ENCODE results near the gene ZWINT. TPM values are rescaled to one million over a fixed set of nuclear protein-coding genes. Genes with fewer than 3 reads are reported as not detected.
A peak's percentile ranks its signal among the peaks of the same experiment; 100 is the strongest.

Gene ZWINT
- total and polyA plus RNA-seq, 5 donors = 0.64 to 2.6 (median 1.5) TPM

DNA sequence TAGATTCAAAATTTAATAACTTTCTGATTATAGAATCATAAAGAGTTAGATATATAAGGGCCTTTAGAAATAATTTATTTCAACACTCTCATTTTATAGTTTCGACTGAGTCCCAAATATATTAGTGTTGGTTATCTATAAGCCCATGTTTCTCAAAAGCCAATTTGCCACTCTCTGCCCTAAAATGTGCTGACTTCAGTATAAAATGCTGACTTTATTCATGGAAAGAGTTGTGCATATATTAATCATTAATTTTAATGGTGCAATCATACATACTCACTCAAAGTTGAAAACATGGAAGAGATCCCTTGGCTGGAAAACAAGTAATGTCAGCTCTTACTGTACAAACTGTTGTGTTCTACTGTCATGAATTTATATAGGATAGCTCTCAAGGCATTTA is 19.4 kb downstream of the ZWINT start:
- H3K4me3 ChIP-seq (ENCODE audit: low read length) = no peak overlapping the region
- ATAC-seq (no peak), DNase-seq (no peak)
- H3K9me3 ChIP-seq (ENCODE audit: control insufficient read depth, low read length) = no peaks in the 10 kb centered on the region
- no peak overlapping the region for H3K27ac ChIP-seq (ENCODE audit: low read length)
- intact Hi-C loops (cut with DNase I) = no loop called here
- H3K27me3 ChIP-seq (ENCODE audit: control insufficient read depth, insufficient read depth) = no peaks in the 10 kb centered on the region
- H3K4me1 ChIP-seq (ENCODE audit: control insufficient read depth, insufficient read depth, low read length) = no peaks in the 10 kb centered on the region
- 85% methylated on average over 1 of the region's 1 CpG for WGBS

GRCh38 chr10:56329961-56330360 is 31.1 kb downstream of the ZWINT start:
- DNase-seq (no peak), ATAC-seq (no peak)
- Histone ChIP-seq H3K27ac (ENCODE audit: low read length) (no peak overlapping the region), H3K9me3 (ENCODE audit: control insufficient read depth, low read length) (no peaks in the 10 kb centered on the region), H3K4me1 (ENCODE audit: control insufficient read depth, insufficient read depth, low read length) (no peaks in the 10 kb centered on the region), H3K27me3 (ENCODE audit: control insufficient read depth, insufficient read depth) (no peaks in the 10 kb centered on the region), H3K4me3 (ENCODE audit: low read length) (no peak overlapping the region)
- WGBS = 98% methylated on average over 2 of the region's 2 CpGs
- intact Hi-C loops (cut with DNase I) = no loop called here

GRCh38 chr10:56327118-56327517 is 33.9 kb downstream of the ZWINT start:
- Histone ChIP-seq H3K27ac (ENCODE audit: low read length) (no peak overlapping the region), H3K27me3 (ENCODE audit: control insufficient read depth, insufficient read depth) (no peaks in the 10 kb centered on the region), H3K4me1 (ENCODE audit: control insufficient read depth, insufficient read depth, low read length) (no peaks in the 10 kb centered on the region), H3K9me3 (ENCODE audit: control insufficient read depth, low read length) (no peaks in the 10 kb centered on the region), H3K4me3 (ENCODE audit: low read length) (no peak overlapping the region)
- intact Hi-C loops (cut with DNase I) = no loop called here
- WGBS = 65% methylated on average over 3 of the region's 3 CpGs
- ATAC-seq (no peak), DNase-seq (no peak)

GRCh38 chr10:56319386-56319785 is 41.7 kb downstream of the ZWINT start:
- no peak for DNase-seq
- no peaks in the 10 kb centered on the region for H3K9me3 ChIP-seq (ENCODE audit: control insufficient read depth, low read length)
- no peaks in the 10 kb centered on the region for H3K4me1 ChIP-seq (ENCODE audit: control insufficient read depth, insufficient read depth, low read length)
- no peak for ATAC-seq
- no peaks in the 10 kb centered on the region for H3K27me3 ChIP-seq (ENCODE audit: control insufficient read depth, insufficient read depth)
- H3K4me3 ChIP-seq (ENCODE audit: low read length) = no peak overlapping the region
- H3K27ac ChIP-seq (ENCODE audit: low read length) = no peak overlapping the region
- intact Hi-C loops (cut with DNase I) = no loop called here

- intact Hi-C loops (cut with DNase I) = no loop called here
- 68% methylated on average over 2 of the region's 2 CpGs for WGBS
- H3K4me3 ChIP-seq (ENCODE audit: low read length) = no peak overlapping the region
- no peaks in the 10 kb centered on the region for H3K4me1 ChIP-seq (ENCODE audit: control insufficient read depth, insufficient read depth, low read length)
- H3K9me3 ChIP-seq (ENCODE audit: control insufficient read depth, low read length) = no peaks in the 10 kb centered on the region
- H3K27me3 ChIP-seq (ENCODE audit: control insufficient read depth, insufficient read depth) = no peaks in the 10 kb centered on the region
- ATAC-seq (no peak), DNase-seq (no peak)
- H3K27ac ChIP-seq (ENCODE audit: low read length) = no peak overlapping the region
Observed at GRCh38 chr10:56318816-56319215, 42.2 kb downstream of the ZWINT start.

- Histone ChIP-seq H3K27me3 (ENCODE audit: control insufficient read depth, insufficient read depth) (no peaks in the 10 kb centered on the region), H3K27ac (ENCODE audit: low read length) (no peak overlapping the region), H3K9me3 (ENCODE audit: control insufficient read depth, low read length) (no peaks in the 10 kb centered on the region), H3K4me1 (ENCODE audit: control insufficient read depth, insufficient read depth, low read length) (no peaks in the 10 kb centered on the region), H3K4me3 (ENCODE audit: low read length) (no peak overlapping the region)
- WGBS = 83% methylated on average over 3 of the region's 3 CpGs
- intact Hi-C loops (cut with DNase I) = no loop called here
- no peak for ATAC-seq
- DNase-seq = peak in 1 of 3 donors; percentile 27
Observed at GRCh38 chr10:56317603-56318002, 43.5 kb downstream of the ZWINT start.

GRCh38 chr10:56316603-56317002 is 44.5 kb downstream of the ZWINT start:
- Histone ChIP-seq H3K27ac (ENCODE audit: low read length) (no peak overlapping the region), H3K27me3 (ENCODE audit: control insufficient read depth, insufficient read depth) (no peaks in the 10 kb centered on the region), H3K4me3 (ENCODE audit: low read length) (no peak overlapping the region), H3K9me3 (ENCODE audit: control insufficient read depth, low read length) (no peaks in the 10 kb centered on the region), H3K4me1 (ENCODE audit: control insufficient read depth, insufficient read depth, low read length) (no peaks in the 10 kb centered on the region)
- DNase-seq = no peak
- no peak for ATAC-seq
- intact Hi-C loops (cut with DNase I) = no loop called here
